Epithelial cell of esophagus (primary cell): ENCODE measurements around the gene PNMA5.
"Not testable (repeated sequence)": the region's sequence is repeated elsewhere in the genome, so short reads cannot be mapped to it uniquely, and the experiment has no call there.

Source experiments
- DNase-seq: peaks from one replicate; pipeline ENCODE4 v3.0.0; 2010; ENCODE audit warnings: low read depth
- H3K4me3 ChIP-seq: 2 replicates; pipeline ENCODE4 v1.5.1; 2011; ENCODE audit warnings: mild to moderate bottlenecking, low read length, control low read depth
- CTCF ChIP-seq: IDR thresholded peaks from 2 replicates; pipeline ENCODE4 v1.5.1; 2011; ENCODE audit warnings: low read depth, mild to moderate bottlenecking, low read length, control low read depth, inconsistent platforms; ENCODE audit not compliant: insufficient read depth; ENCODE audit errors: missing control alignments

Gene PNMA5

GRCh38 chrX:153004780-153005179 is 10.9 kb upstream of the PNMA5 start:
- H3K4me3 ChIP-seq = no peak overlapping the region
- TF ChIP-seq CTCF = no peak
- no peak for DNase-seq

- no peak for TF ChIP-seq CTCF
- H3K4me3 ChIP-seq = no peak overlapping the region
- no peak for DNase-seq
Measured at GRCh38 chrX:153003981-153004380, 10.1 kb upstream of the PNMA5 start.

- DNase-seq, H3K4me3 ChIP-seq: not testable (repeated sequence)
Measured at GRCh38 chrX:153002182-153002581, 8.3 kb upstream of the PNMA5 start.

- no peak overlapping the region for H3K4me3 ChIP-seq
- no peak for TF ChIP-seq CTCF
- DNase-seq = no peak
Measured at GRCh38 chrX:152997337-152997736, 3.4 kb upstream of the PNMA5 start.

GRCh38 chrX:152992115-152992514 is 1.8 kb downstream of the PNMA5 start:
- DNase-seq = no peak
- no peak overlapping the region for H3K4me3 ChIP-seq
- TF ChIP-seq CTCF = no peak

- no peak for TF ChIP-seq CTCF
- DNase-seq = no peak
- no peak overlapping the region for H3K4me3 ChIP-seq
Measured at GRCh38 chrX:152991123-152991522, 2.8 kb downstream of the PNMA5 start.

GRCh38 chrX:152989292-152989658 is 4.6 kb downstream of the PNMA5 start:
- no peak for DNase-seq
- no peak overlapping the region for H3K4me3 ChIP-seq
- no peak for TF ChIP-seq CTCF
